Hematopoietic multipotent progenitor cell (in vitro differentiated cells): ENCODE results near the gene CRAMP1. TPM values are rescaled to one million over a fixed set of nuclear protein-coding genes. Genes with fewer than 3 reads are reported as not detected.

Experiments
- DNase-seq, 3 donors: peaks; one replicate each; pipeline ENCODE4 v3.0.0-alpha.2; 2011 to 2015; ENCODE audit warnings: low read depth in 2 of 3, low spot score in 2 of 3
- total RNA-seq: library from RNA; depleted of rRNA; stranded (reverse); fragments of >200 nt; gene quantifications from one replicate; pipeline ENCODE4 v1.2.3, GENCODE V29; 2012

The CRAMP1 gene
- total RNA-seq, 1 donor, result 29.1 TPM

- DNase-seq, result no peak
Measured at GRCh38 chr16:1633310-1633709, 21.1 kb downstream of the CRAMP1 start.

- DNase-seq, result no peak
Measured at GRCh38 chr16:1634541-1634940, 22.4 kb downstream of the CRAMP1 start.

- no peak for DNase-seq
Measured at GRCh38 chr16:1635070-1635469, 22.9 kb downstream of the CRAMP1 start.

- DNase-seq, result no peak
Measured at GRCh38 chr16:1637526-1637925, 25.4 kb downstream of the CRAMP1 start.

- DNase-seq, result no peak
Measured at GRCh38 chr16:1638757-1639156, 26.6 kb downstream of the CRAMP1 start.

- DNase-seq, result no peak
Measured at GRCh38 chr16:1639282-1639681, 27.1 kb downstream of the CRAMP1 start.

- DNase-seq, result no peak
Measured at GRCh38 chr16:1639860-1640259, 27.7 kb downstream of the CRAMP1 start.

- DNase-seq, result no peak
Measured at GRCh38 chr16:1640261-1640941, 28.2 kb downstream of the CRAMP1 start.

- DNase-seq, result no peak
Measured at GRCh38 chr16:1641261-1641660, 29.1 kb downstream of the CRAMP1 start.

- DNase-seq, result no peak
Measured at GRCh38 chr16:1642148-1642547, 30.0 kb downstream of the CRAMP1 start.

GRCh38 chr16:1642753-1643152 lies 30.6 kb downstream of the CRAMP1 start:
- no peak for DNase-seq

- no peak for DNase-seq
Measured at GRCh38 chr16:1643521-1643920, 31.4 kb downstream of the CRAMP1 start.

GRCh38 chr16:1645914-1646525 lies 33.9 kb downstream of the CRAMP1 start:
- DNase-seq, result peak in 2 of 3 donors; percentile 61 to 68

GRCh38 chr16:1647856-1648255 lies 35.7 kb downstream of the CRAMP1 start:
- peak in 2 of 3 donors; percentile 58 to 85 for DNase-seq

GRCh38 chr16:1650131-1650530 lies 38.0 kb downstream of the CRAMP1 start:
- DNase-seq, result no peak

- DNase-seq, result no peak
Measured at GRCh38 chr16:1651094-1651973, 39.2 kb downstream of the CRAMP1 start.

GRCh38 chr16:1651974-1652312 lies 39.8 kb downstream of the CRAMP1 start:
- no peak for DNase-seq

- DNase-seq, result no peak
Measured at GRCh38 chr16:1653023-1653422, 40.9 kb downstream of the CRAMP1 start.

GRCh38 chr16:1654505-1655268 lies 42.5 kb downstream of the CRAMP1 start:
- DNase-seq, result no peak

GRCh38 chr16:1655269-1655807 lies 43.2 kb downstream of the CRAMP1 start:
- DNase-seq, result no peak
